ENCODE results near the gene TCAP.

The TCAP gene

GRCh38 chr17:39669897-39670735 lies 5.0 kb downstream of the TCAP start:
- no peak for DNase-seq

GRCh38 chr17:39670746-39671145 lies 5.6 kb downstream of the TCAP start:
- no peak for DNase-seq

GRCh38 chr17:39671651-39672521 lies 6.7 kb downstream of the TCAP start:
- DNase-seq = peak; percentile 42

- no peak for DNase-seq
These were observed 7.6 kb downstream of the TCAP start for GRCh38 chr17:39672522-39673334.

GRCh38 chr17:39673335-39674081 lies 8.4 kb downstream of the TCAP start:
- no peak for DNase-seq

- DNase-seq = no peak
These were observed 9.0 kb downstream of the TCAP start for GRCh38 chr17:39674179-39674578.

- peak; percentile 99 for DNase-seq
These were observed 9.7 kb downstream of the TCAP start for GRCh38 chr17:39674702-39675389.

GRCh38 chr17:39675390-39676082 lies 10.4 kb downstream of the TCAP start:
- no peak for DNase-seq

GRCh38 chr17:39676198-39676819 lies 11.2 kb downstream of the TCAP start:
- DNase-seq = peak; percentile 83

- DNase-seq = no peak
These were observed 11.9 kb downstream of the TCAP start for GRCh38 chr17:39677072-39677471.

GRCh38 chr17:39677542-39678339 lies 12.6 kb downstream of the TCAP start:
- DNase-seq = no peak

- no peak for DNase-seq
These were observed 13.4 kb downstream of the TCAP start for GRCh38 chr17:39678340-39679116.

- DNase-seq = no peak
These were observed 14.5 kb downstream of the TCAP start for GRCh38 chr17:39679521-39680192.

GRCh38 chr17:39683295-39683939 lies 18.3 kb downstream of the TCAP start:
- DNase-seq = no peak

GRCh38 chr17:39684369-39685192 lies 19.4 kb downstream of the TCAP start:
- DNase-seq = no peak

GRCh38 chr17:39687101-39687545 lies 22.0 kb downstream of the TCAP start:
- no peak for DNase-seq

Data from NCI-H1436 (cell line).